A673 (cell line): ENCODE data around the gene EMID1.

Source experiments
- EZH2 ChIP-seq: fragments of 200-600 bp; sonication (generic); IDR thresholded peaks from 2 replicates; pipeline ENCODE4 v1.6.1; 2017; ENCODE audit warnings: borderline replicate concordance, low read depth, mild to moderate bottlenecking, mixed read lengths, antibody characterized with exemption, low read length; ENCODE audit not compliant: poor library complexity, severe bottlenecking
- TF ChIP-seq, protein P1 (sequence below): fragments of 300-800, 200-600 bp; sonication (generic); conservative IDR thresholded peaks from 2 replicates; pipeline ENCODE4 v1.5.1; 2017; ENCODE audit warnings: low read depth, mild to moderate bottlenecking, antibody characterized with exemption, low read length, moderate library complexity, mixed read lengths

DNA sequence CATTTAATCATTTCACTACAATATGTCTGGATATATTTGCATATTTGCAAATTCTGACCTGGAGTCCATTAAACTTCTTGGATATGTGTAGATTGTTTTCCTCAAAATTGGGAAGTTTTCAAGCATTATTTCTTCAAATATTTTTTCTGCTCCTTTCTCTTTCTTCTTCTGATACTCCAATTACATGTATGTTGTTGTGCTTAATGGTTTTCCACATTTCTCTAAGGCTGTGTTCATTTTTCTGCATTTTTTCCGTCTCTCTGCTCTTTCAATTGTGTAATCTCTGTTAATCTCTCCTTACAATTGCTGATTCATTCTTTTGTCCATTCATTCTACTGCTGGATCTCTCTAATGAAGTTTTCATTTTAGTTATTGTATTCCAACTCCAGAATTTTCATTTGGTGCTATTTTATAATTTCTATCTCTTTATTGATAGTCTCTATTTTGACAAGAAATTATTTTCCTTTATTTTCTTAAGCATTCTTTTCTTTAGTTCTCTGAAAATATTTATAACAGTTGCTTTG, 30.3 kb upstream of the EMID1 start:
- TF ChIP-seq, protein P1, sequence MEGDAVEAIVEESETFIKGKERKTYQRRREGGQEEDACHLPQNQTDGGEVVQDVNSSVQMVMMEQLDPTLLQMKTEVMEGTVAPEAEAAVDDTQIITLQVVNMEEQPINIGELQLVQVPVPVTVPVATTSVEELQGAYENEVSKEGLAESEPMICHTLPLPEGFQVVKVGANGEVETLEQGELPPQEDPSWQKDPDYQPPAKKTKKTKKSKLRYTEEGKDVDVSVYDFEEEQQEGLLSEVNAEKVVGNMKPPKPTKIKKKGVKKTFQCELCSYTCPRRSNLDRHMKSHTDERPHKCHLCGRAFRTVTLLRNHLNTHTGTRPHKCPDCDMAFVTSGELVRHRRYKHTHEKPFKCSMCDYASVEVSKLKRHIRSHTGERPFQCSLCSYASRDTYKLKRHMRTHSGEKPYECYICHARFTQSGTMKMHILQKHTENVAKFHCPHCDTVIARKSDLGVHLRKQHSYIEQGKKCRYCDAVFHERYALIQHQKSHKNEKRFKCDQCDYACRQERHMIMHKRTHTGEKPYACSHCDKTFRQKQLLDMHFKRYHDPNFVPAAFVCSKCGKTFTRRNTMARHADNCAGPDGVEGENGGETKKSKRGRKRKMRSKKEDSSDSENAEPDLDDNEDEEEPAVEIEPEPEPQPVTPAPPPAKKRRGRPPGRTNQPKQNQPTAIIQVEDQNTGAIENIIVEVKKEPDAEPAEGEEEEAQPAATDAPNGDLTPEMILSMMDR = no peak
- TF ChIP-seq EZH2 = no peak
